GM12873 (cell line): ENCODE measurements around the gene PHIP.

ENCODE experiments used
- TF ChIP-seq, protein P1 (sequence below): IDR thresholded peaks from 2 replicates; pipeline ENCODE4 v1.5.1; 2012; ENCODE audit warnings: low read depth, mild to moderate bottlenecking, moderate library complexity, low read length, control low read depth; ENCODE audit not compliant: insufficient read depth; ENCODE audit errors: missing control alignments

The PHIP gene

DNA sequence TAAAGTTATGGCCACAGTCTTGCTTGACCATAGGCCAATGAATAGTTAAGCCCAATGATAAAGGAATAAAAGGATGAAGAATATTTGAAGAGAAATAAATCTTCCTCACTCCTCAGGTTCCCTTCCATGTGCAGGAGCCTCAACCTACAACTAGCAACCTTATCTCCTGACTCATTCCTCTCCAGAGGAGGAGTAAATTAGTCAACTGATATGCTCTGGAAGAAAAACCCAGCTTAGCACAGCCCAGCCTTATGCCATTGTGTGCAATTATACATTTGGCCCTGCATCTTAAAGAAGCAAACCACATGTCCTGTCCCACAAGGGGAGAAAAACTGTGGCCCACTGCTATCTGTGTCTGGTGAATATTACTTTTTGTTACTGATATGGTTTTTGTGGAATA lies 82.1 kb downstream of the PHIP start:
- TF ChIP-seq, protein P1, sequence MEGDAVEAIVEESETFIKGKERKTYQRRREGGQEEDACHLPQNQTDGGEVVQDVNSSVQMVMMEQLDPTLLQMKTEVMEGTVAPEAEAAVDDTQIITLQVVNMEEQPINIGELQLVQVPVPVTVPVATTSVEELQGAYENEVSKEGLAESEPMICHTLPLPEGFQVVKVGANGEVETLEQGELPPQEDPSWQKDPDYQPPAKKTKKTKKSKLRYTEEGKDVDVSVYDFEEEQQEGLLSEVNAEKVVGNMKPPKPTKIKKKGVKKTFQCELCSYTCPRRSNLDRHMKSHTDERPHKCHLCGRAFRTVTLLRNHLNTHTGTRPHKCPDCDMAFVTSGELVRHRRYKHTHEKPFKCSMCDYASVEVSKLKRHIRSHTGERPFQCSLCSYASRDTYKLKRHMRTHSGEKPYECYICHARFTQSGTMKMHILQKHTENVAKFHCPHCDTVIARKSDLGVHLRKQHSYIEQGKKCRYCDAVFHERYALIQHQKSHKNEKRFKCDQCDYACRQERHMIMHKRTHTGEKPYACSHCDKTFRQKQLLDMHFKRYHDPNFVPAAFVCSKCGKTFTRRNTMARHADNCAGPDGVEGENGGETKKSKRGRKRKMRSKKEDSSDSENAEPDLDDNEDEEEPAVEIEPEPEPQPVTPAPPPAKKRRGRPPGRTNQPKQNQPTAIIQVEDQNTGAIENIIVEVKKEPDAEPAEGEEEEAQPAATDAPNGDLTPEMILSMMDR: no peak

DNA sequence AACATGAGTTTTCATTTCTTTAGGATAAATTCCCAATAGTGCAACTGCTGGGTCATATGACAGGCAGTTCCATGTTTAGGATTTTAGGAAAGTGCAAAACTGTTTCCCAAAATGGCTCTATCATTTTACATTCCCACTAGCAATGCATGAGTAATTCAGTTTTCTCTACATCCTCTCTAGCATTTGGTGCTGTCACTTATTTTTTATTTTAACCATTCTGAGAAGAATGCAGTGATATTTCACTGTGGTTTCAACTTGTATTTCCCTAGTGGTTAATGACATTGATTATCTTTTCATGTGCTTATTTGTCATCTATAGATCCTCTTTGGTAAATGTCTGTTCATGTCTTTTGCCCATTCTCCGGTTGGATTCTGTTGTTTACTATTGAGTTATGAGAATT lies 82.7 kb downstream of the PHIP start:
- TF ChIP-seq, protein P1: no peak

DNA sequence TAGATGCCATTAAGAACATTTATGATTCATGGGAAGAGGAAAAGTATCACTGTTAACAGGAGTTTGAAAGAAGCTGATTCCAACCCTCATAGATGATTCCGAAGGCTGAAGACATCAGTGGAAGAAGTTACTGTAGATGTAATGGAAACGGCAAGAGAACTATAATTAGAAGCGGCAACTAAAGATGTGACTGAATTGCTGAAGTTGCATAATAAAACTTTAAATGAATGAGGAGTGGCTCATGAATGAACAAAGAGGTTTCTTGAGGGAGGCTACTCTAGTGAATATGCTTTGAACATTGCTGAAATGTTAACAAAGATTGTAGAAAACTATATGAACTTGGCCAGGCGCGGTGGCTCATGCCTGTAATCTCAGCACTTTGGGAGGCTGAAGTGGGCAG lies 84.1 kb downstream of the PHIP start:
- TF ChIP-seq, protein P1: no peak

DNA sequence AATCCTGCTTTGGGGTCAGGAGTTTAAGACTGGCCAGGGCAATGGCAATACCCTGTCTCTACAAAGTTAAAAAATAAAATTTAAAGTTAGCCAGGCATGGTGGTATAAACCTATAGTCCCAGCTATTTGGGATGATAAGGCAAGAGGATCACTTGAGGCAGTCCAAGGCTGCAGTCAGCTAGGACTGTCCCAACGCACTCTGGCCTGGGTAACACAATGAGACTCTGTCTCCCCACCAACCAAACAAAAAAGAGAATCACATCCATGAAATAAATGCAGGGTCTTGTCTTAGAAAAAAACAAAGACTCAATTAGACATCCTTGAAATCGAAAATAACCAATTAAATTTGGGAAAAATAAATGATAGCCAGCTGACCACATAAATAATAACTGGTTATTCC lies 88.9 kb downstream of the PHIP start:
- TF ChIP-seq, protein P1: no peak

DNA sequence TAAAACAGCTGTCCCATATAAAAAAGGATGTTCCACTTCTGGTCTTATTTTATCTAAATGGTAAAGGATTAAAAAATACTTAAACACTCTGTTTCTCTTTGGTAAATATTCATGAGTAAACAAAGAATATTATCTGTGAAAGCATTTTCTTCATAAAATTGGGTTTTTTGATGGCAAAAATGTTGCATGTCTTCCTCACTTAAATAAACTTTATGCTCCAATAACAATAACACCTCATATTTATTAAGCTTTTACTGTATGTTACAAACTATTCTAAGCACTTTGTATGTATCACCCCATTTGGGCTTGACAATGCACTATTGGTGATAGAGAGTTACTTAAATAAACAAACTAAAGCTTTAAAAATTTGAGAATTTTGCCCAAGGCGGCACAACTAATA lies 91.9 kb downstream of the PHIP start:
- TF ChIP-seq, protein P1: no peak

DNA sequence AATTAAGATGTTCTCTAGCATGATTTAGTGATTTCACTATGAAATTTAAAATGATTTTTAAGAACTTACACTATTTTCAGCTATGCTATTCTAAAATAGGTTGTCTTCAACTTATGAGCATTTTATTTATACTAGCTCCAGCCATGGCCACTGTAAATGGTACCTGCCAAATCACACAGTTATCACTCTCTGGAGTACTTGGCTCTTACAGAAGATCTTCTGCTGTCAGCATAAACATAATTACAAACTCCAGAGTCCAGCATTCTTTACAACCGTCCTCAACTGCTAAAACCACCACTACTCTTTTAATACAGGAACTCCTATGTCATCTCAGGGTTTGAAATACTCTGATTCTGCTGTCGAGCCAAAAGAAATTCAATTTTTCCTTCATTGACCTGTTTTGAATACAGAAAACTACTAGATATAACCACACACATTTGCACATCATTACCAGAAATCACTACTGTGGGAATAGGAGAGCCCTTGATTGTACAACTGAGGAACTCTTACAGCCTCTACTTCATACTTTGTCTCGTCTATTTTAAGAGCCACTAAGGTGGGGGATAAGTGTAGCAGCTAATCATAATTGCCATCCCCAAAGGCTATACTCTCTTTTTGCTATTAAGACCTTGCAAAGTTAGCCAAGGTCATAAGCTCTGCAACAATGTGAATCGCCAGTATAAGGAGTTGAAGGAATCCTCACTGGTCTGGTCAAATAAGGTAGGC lies 93.7 kb downstream of the PHIP start:
- TF ChIP-seq, protein P1: no peak

DNA sequence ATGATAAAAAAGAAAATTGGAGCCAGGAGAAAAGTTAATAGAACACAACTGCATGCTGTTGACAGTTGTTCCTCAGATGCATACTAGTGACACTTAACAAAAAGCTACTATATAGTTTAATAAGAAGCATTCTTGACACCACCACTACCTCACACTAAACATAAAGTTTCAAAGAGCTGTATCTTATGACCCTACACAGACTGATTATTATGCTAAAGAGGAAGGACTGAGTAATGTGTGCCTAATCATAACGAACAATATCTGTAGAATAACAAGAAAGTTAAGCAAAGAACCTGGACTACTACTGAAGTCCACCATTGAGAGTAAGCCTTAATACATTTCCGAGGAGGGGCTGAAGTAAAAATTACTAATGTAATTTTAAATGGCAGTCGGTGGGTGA lies 110.9 kb downstream of the PHIP start:
- TF ChIP-seq, protein P1: no peak
